NT2/D1 (cell line): ENCODE results near the gene TMEM59L.

Experiments used
- SUZ12 ChIP-seq: IDR thresholded peaks from 2 replicates; pipeline ENCODE4 v1.6.1; 2011; ENCODE audit not compliant: insufficient read length, insufficient read depth; ENCODE audit errors: extremely low read depth
- YY1 ChIP-seq: IDR thresholded peaks from 2 replicates; pipeline ENCODE4 v1.6.1; 2011; ENCODE audit not compliant: insufficient read length, insufficient read depth
- ZNF274 ChIP-seq: IDR thresholded peaks from 2 replicates; pipeline ENCODE4 v1.6.1; 2011; ENCODE audit warnings: mild to moderate bottlenecking, low read depth, low read length

- TF ChIP-seq SUZ12 (no peak), ZNF274 (no peak), YY1 (no peak)
These were observed 54.1 kb downstream of the TMEM59L start for GRCh38 chr19:18666784-18667183.
